Endothelial cell of umbilical vein (primary cell): ENCODE results near the gene FLT3.

ENCODE experiments used
- EZH2 ChIP-seq: IDR thresholded peaks from 2 replicates; pipeline ENCODE4 v1.6.1; 2012; ENCODE audit warnings: borderline replicate concordance, low read depth, mild to moderate bottlenecking, moderate library complexity, low read length, inconsistent platforms; ENCODE audit not compliant: severe bottlenecking
- MYC ChIP-seq: IDR thresholded peaks from one replicate; pipeline ENCODE4 v1.6.1; 2011; ENCODE audit warnings: mild to moderate bottlenecking, low read depth, low read length
- POLR2A ChIP-seq: IDR thresholded peaks from 2 replicates; pipeline ENCODE4 v1.6.1; 2012; ENCODE audit warnings: low read depth, mild to moderate bottlenecking, control low read depth, low read length
- TF ChIP-seq, protein P1 (sequence below), 2 donors: IDR thresholded peaks; 1 replicate in 1 of 2; 2 replicates in 1 of 2; pipeline ENCODE4 v1.5.1; 2011; ENCODE audit warnings: low read length in 2 of 2, mild to moderate bottlenecking in 2 of 2, moderate library complexity in 2 of 2, control low read depth in 1 of 2, inconsistent platforms in 1 of 2, low read depth in 1 of 2; ENCODE audit not compliant: insufficient read depth in 1 of 2; ENCODE audit errors: extremely low read depth in 1 of 2

- TF ChIP-seq, protein P1, sequence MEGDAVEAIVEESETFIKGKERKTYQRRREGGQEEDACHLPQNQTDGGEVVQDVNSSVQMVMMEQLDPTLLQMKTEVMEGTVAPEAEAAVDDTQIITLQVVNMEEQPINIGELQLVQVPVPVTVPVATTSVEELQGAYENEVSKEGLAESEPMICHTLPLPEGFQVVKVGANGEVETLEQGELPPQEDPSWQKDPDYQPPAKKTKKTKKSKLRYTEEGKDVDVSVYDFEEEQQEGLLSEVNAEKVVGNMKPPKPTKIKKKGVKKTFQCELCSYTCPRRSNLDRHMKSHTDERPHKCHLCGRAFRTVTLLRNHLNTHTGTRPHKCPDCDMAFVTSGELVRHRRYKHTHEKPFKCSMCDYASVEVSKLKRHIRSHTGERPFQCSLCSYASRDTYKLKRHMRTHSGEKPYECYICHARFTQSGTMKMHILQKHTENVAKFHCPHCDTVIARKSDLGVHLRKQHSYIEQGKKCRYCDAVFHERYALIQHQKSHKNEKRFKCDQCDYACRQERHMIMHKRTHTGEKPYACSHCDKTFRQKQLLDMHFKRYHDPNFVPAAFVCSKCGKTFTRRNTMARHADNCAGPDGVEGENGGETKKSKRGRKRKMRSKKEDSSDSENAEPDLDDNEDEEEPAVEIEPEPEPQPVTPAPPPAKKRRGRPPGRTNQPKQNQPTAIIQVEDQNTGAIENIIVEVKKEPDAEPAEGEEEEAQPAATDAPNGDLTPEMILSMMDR (IDR thresholded peaks at IDR 0.05; ENCODE audit: extremely low read depth in 1 of 2, insufficient read depth in 1 of 2, low read depth in 1 of 2, low read length in 2 of 2) = no peak
- no peak for TF ChIP-seq POLR2A
- no peak for TF ChIP-seq EZH2
- TF ChIP-seq MYC = no peak
Measured at GRCh38 chr13:28043224-28043623, 57.2 kb downstream of the FLT3 start.
